Stimulated activated CD8-positive, alpha-beta memory T cell treated with anti-CD3 and anti-CD28 coated beads, Interleukin-15, amount 100 ng/mL, for 1 hour (primary cell): ENCODE measurements around the gene AASS.

ENCODE experiments used
- DNase-seq: peaks from one replicate; pipeline ENCODE4 v3.0.0-alpha.2; 2020; ENCODE audit warnings: low read depth

AASS gene

DNA sequence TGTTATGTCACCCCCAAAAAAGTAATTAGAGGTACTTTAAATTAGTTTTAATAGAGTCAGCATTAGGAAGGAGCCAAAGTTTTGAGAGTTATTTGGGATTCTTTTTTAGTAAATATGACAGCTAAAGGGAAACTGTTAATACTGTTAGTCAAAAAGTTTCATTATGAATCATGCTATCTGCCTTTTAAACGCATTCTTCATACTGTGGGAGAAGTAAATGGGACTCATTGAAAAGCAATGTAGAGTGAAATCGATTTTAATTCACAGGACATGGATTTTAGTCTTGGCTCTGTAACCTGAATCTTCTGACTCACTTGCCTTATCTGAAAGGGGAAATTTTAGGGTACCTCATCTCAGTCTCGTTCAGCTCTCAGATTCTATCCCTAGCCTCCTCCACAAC is 105.1 kb downstream of the AASS start:
- DNase-seq: no peak

DNA sequence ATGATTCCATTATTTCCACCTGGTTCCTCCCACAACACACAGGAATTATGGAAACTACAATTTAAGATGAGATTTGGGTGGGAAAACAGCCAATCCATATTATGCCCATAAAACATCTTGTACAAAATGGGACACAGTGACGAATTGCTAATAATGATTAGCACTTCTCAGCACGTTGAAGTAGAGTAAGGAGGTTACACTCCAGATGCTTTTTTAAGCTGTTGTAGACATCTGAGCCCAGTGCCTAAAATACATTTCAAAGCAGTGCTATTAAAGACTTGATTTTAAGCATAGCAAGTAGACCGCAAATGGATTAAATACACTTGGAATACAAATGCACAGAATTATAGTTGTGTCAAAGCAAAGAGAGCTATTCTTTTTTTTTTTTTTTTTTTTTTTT is 105.9 kb downstream of the AASS start:
- DNase-seq: no peak

GRCh38 chr7:122035876-122036275 is 108.2 kb downstream of the AASS start:
- DNase-seq: no peak

DNA sequence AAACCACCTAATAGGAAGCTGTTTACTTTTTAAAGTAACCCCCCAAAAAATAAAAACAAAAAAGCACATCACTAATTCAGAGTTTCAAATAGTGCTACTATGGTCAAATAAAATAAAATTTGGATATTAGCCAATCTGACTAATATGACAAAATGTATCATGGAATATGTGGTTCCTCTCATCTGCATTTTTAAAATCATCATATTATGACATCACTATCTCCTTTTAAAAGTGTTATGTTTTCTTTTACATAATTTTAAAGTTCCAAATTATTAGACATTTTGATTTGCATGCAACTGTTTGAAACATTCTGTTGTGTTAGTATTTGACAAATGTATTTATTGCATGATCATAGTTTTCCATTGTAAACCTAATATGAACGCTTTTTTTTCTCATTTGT is 110.4 kb downstream of the AASS start:
- no peak for DNase-seq

DNA sequence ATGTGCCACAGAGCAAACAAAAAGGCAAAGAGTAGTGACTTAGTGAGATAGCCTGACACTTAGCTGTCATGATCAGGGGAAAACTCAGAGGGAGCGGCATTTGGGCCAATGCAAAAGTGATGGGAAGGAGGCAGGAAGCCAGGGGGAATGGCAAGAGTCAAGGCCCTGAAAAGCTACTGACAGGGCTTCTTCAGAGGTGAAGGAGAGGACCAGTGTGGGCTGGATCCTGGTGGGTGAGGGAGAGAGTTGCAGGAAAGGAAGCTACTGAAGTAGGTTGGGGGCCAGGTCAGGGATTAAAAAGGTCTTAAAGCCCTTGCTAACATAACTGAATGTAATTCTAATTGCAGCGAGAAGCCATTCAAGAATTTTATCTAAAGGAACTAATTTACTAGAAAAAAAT is 117.0 kb downstream of the AASS start:
- no peak for DNase-seq
